IMR-90 (cell line): ENCODE results near the gene ZSCAN30. TPM values are rescaled to one million over a fixed set of nuclear protein-coding genes. Genes with fewer than 3 reads are reported as not detected.

Source experiments
- ATAC-seq: fragments of 200-7000 bp; cut with Tn5 transposase; 2 replicates; pipeline ENCODE4 v1.9.1; 2020; ENCODE audit warnings: low read depth, mild to moderate bottlenecking, moderate library complexity
- BruUV-seq: library from RNA; stranded (reverse); fragments of 400-500 nt; replicated peaks from 2 replicates; lab custom pipeline; 2021; lab: Mats Ljungman, UMichigan
- CTCF ChIA-PET: fragments of 300-600 bp; formaldehyde crosslinking; extraction: SDS; loops from one replicate; lab custom pipeline; 2021; ENCODE audit warnings: antibody characterized with exemption; lab: Yijun Ruan, JAX
- POLR2A ChIA-PET: fragments of 300-600 bp; sonication (Branson Sonifier 250); formaldehyde crosslinking; loops from one replicate; lab custom pipeline; 2022; ENCODE audit warnings: antibody characterized with exemption; ENCODE audit not compliant: unreplicated experiment; lab: Charles Lee
- DNase-seq: peaks from one replicate; pipeline ENCODE4 v3.0.0; 2013
- H2AFZ ChIP-seq: replicated peaks from 2 replicates; pipeline ENCODE3; 2013; ENCODE audit warnings: low read length, mild to moderate bottlenecking; ENCODE audit not compliant: poor library complexity
- H2AK5ac ChIP-seq: 2 replicates; pipeline ENCODE4 v1.6.1; 2013; ENCODE audit warnings: low read depth, low read length, inconsistent platforms
- H2AK9ac ChIP-seq: replicated peaks from 2 replicates; pipeline ENCODE3; 2013; ENCODE audit warnings: mild to moderate bottlenecking, low read depth, low read length, moderate library complexity; ENCODE audit not compliant: poor library complexity
- H2BK120ac ChIP-seq: 2 replicates; pipeline ENCODE4 v1.6.1; 2013; ENCODE audit warnings: low read depth, low read length, inconsistent platforms
- H2BK15ac ChIP-seq: 3 replicates; pipeline ENCODE4 v1.6.1; 2013; ENCODE audit warnings: low read depth, low read length, inconsistent platforms
- H2BK20ac ChIP-seq: 2 replicates; pipeline ENCODE4 v1.6.1; 2013; ENCODE audit warnings: low read depth, mild to moderate bottlenecking, inconsistent platforms, low read length, moderate library complexity
- H2BK5ac ChIP-seq: 2 replicates; pipeline ENCODE4 v1.6.1; 2013; ENCODE audit warnings: mild to moderate bottlenecking, low read depth, low read length, inconsistent platforms; ENCODE audit not compliant: poor library complexity, severe bottlenecking
- H3K14ac ChIP-seq: replicated peaks from 2 replicates; pipeline ENCODE4 v1.6.1; 2013; ENCODE audit warnings: low read depth, low read length, inconsistent platforms
- H3K18ac ChIP-seq: 2 replicates; pipeline ENCODE4 v1.6.1; 2013; ENCODE audit warnings: low read depth, low read length, control low read depth
- H3K23ac ChIP-seq: 2 replicates; pipeline ENCODE4 v1.6.1; 2013; ENCODE audit warnings: low read depth, low read length, inconsistent platforms
- H3K27ac ChIP-seq: 2 replicates; pipeline ENCODE4 v1.5.1; 2013; ENCODE audit warnings: mild to moderate bottlenecking, control low read depth, low read length; ENCODE audit not compliant: insufficient read depth
- H3K27me3 ChIP-seq: 2 replicates; pipeline ENCODE4 v1.6.1; 2013; ENCODE audit warnings: low read length; ENCODE audit not compliant: control insufficient read depth, insufficient read depth
- H3K36me3 ChIP-seq: 2 replicates; pipeline ENCODE4 v1.6.1; 2013; ENCODE audit warnings: low read length, mixed read lengths; ENCODE audit not compliant: control insufficient read depth, insufficient read depth
- H3K4ac ChIP-seq: 2 replicates; pipeline ENCODE4 v1.6.1; 2013; ENCODE audit warnings: low read depth, low read length, inconsistent platforms
- H3K4me1 ChIP-seq: 2 replicates; pipeline ENCODE4 v1.6.1; 2013; ENCODE audit warnings: low read length, mixed read lengths; ENCODE audit not compliant: control insufficient read depth, insufficient read depth
- H3K4me2 ChIP-seq: 2 replicates; pipeline ENCODE4 v1.6.1; 2013; ENCODE audit warnings: low read depth, mild to moderate bottlenecking, control low read depth, low read length, moderate library complexity
- H3K4me3 ChIP-seq: 2 replicates; pipeline ENCODE4 v1.5.1; 2013; ENCODE audit warnings: low read depth, mild to moderate bottlenecking, control low read depth, low read length, moderate library complexity; ENCODE audit not compliant: insufficient read depth
- H3K56ac ChIP-seq: 2 replicates; pipeline ENCODE4 v1.6.1; 2013; ENCODE audit warnings: low read length, inconsistent platforms; ENCODE audit not compliant: insufficient read depth; ENCODE audit errors: extremely low read depth
- H3K79me1 ChIP-seq, 2 experiments: 2 replicates each; pipeline ENCODE4 v1.6.1; 2013; ENCODE audit warnings: low read length in 2 of 2, inconsistent platforms in 1 of 2, low read depth in 1 of 2
- H3K9ac ChIP-seq: 2 replicates; pipeline ENCODE4 v1.6.1; 2013; ENCODE audit warnings: low read depth, low read length, control low read depth
- H3K9me1 ChIP-seq: 2 replicates; pipeline ENCODE4 v1.6.1; 2013; ENCODE audit warnings: low read length, inconsistent platforms; ENCODE audit not compliant: insufficient read depth
- H3K9me3 ChIP-seq: 2 replicates; pipeline ENCODE4 v1.6.1; 2013; ENCODE audit warnings: low read length; ENCODE audit not compliant: control insufficient read depth, insufficient read depth
- H4K20me1 ChIP-seq: 2 replicates; pipeline ENCODE4 v1.6.1; 2013; ENCODE audit warnings: low read length, inconsistent platforms; ENCODE audit not compliant: insufficient read depth
- H4K5ac ChIP-seq: 2 replicates; pipeline ENCODE4 v1.6.1; 2013; ENCODE audit warnings: mild to moderate bottlenecking, low read depth, low read length, control low read depth
- H4K8ac ChIP-seq, 2 experiments: 2 replicates each; pipeline ENCODE4 v1.6.1; 2013; ENCODE audit warnings: low read depth in 2 of 2, low read length in 2 of 2, control low read depth in 1 of 2, inconsistent platforms in 1 of 2
- H4K91ac ChIP-seq: 2 replicates; pipeline ENCODE4 v1.6.1; 2013; ENCODE audit warnings: low read depth, low read length, inconsistent platforms; ENCODE audit not compliant: insufficient read depth
- CTCF ChIP-seq: conservative IDR thresholded peaks from 2 replicates; pipeline ENCODE4 v1.5.1; 2012; ENCODE audit warnings: mild to moderate bottlenecking, low read depth, low read length, improper control_type of control experiment
- WGBS, 2 experiments: methylation state at CpG; one replicate each; pipeline versions ENCODE4 v1.1.5 to v1.1.7; 2013; ENCODE audit warnings: missing lambda C conversion rate in 2 of 2; ENCODE audit not compliant: insufficient read length in 1 of 2; ENCODE audit errors: extremely low coverage in 2 of 2; 5-methylcytosine and 5-hydroxymethylcytosine counted together
- dilution Hi-C: fragments of 300-500 bp; cut with HindIII; formaldehyde crosslinking; loops from one replicate; pipeline ENCODE4 v1.14.3; 2018; ENCODE audit warnings: low sequenced_read_pairs; ENCODE audit not compliant: unreplicated experiment
- in situ Hi-C: fragments of 300-500 bp; cut with MboI; formaldehyde crosslinking; loops from 3 replicates; pipeline ENCODE4 v1.14.3; 2019; ENCODE audit warnings: low sequenced_read_pairs, inconsistent platforms, mixed read lengths
- intact Hi-C: fragments of 100-400 bp; cut with micrococcal nuclease; formaldehyde crosslinking; loops from 2 replicates; pipeline ENCODE4 v1.10.0; 2022
- polyA plus RNA-seq, 3 experiments: library from polyadenylated mRNA; depleted of rRNA; stranded (reverse); fragments of >200 nt; gene quantifications; 2 replicates each; pipeline ENCODE4 v1.2.3, GENCODE V29; 2012; ENCODE audit warnings: low replicate concordance in 1 of 3
- total RNA-seq: library from RNA; depleted of rRNA; stranded (reverse); fragments of >200 nt; gene quantifications from 2 replicates; pipeline ENCODE4 v1.2.3, GENCODE V29; 2012

The ZSCAN30 gene
- total and polyA plus RNA-seq, 2 of the 4 experiments (the other 2 are of a cell fraction): 9.9 to 17.7 TPM

GRCh38 chr18:35334212-35334611 lies 44.2 kb upstream of the ZSCAN30 start:
- no peak overlapping the region for H3K56ac ChIP-seq
- peaks cover 18 to 31% of the 10 kb centered on the region in 2 experiments for H3K79me1 ChIP-seq
- no peak overlapping the region for H4K8ac ChIP-seq
- no peak overlapping the region for H4K5ac ChIP-seq
- no CpG with 5 or more reads among the region's 1 CpG for WGBS, 2 experiments
- no peak overlapping the region for H3K27ac ChIP-seq
- no peaks in the 10 kb centered on the region for H3K4me1 ChIP-seq
- no peak overlapping the region for H3K23ac ChIP-seq
- H2BK20ac ChIP-seq: no peak overlapping the region
- no peak overlapping the region for H3K9ac ChIP-seq
- H3K9me3 ChIP-seq: no peaks in the 10 kb centered on the region
- no peak overlapping the region for H3K18ac ChIP-seq
- in situ Hi-C loops: no loop called here
- ATAC-seq (no peak), DNase-seq (no peak)
- dilution Hi-C loops: no loop called here
- no peaks in the 10 kb centered on the region for H3K27me3 ChIP-seq
- intact Hi-C loops: no loop called here
- no TSS peak for BruUV-seq
- no peak overlapping the region for H3K4ac ChIP-seq
- no peak overlapping the region for H3K4me2 ChIP-seq
- no peak overlapping the region for H4K91ac ChIP-seq
- no peak overlapping the region for H3K4me3 ChIP-seq
- ChIA-PET CTCF (no interaction called here), POLR2A (no interaction called here)
- no peak overlapping the region for H2BK5ac ChIP-seq
- no peak overlapping the region for H3K14ac ChIP-seq
- peaks cover 13% of the 10 kb centered on the region; the same call in 1 of the 2 replicates for H4K20me1 ChIP-seq
- H2BK15ac ChIP-seq: no peak overlapping the region
- H3K36me3 ChIP-seq: peaks cover 36% of the 10 kb centered on the region
- no peak overlapping the region for H2AFZ ChIP-seq
- no peak for TF ChIP-seq CTCF
- H2AK9ac ChIP-seq: no peak overlapping the region
- H3K9me1 ChIP-seq: no peaks in the 10 kb centered on the region
- no peak overlapping the region for H2BK120ac ChIP-seq
- no peak overlapping the region for H2AK5ac ChIP-seq
